DND-41 (cell line): ENCODE measurements around the gene ZNRD2.

Experiments used
- EZH2 ChIP-seq: IDR thresholded peaks from 3 replicates; pipeline ENCODE4 v1.6.1; 2012; ENCODE audit warnings: borderline replicate concordance, low read depth, mild to moderate bottlenecking, moderate library complexity, low read length, inconsistent platforms; ENCODE audit not compliant: severe bottlenecking
- TF ChIP-seq, protein P1 (sequence below): IDR thresholded peaks from 2 replicates; pipeline ENCODE4 v1.5.1; 2012; ENCODE audit warnings: borderline replicate concordance, low read length, moderate library complexity, mild to moderate bottlenecking; ENCODE audit not compliant: poor library complexity, severe bottlenecking; ENCODE audit errors: extremely low read depth

DNA sequence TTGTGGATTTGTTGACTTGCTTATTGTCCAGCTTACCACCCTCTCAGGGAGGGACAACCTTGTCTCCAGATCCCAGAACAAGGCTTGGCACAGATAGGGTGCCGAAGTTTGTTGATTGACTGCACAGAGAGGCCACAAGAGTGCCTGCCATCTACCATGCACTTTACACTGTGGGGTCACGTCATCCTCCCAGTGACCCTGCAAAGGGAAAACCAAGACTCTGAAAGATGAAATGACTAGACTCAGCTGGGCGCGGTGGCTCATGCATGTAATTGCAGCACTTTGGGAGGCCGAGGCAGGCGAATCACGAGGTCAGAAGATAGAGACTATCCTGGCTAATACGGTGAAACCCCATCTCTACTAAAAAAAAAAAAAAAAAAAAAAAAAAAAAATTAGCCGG lies 7.5 kb upstream of the ZNRD2 start:
- TF ChIP-seq, protein P1, sequence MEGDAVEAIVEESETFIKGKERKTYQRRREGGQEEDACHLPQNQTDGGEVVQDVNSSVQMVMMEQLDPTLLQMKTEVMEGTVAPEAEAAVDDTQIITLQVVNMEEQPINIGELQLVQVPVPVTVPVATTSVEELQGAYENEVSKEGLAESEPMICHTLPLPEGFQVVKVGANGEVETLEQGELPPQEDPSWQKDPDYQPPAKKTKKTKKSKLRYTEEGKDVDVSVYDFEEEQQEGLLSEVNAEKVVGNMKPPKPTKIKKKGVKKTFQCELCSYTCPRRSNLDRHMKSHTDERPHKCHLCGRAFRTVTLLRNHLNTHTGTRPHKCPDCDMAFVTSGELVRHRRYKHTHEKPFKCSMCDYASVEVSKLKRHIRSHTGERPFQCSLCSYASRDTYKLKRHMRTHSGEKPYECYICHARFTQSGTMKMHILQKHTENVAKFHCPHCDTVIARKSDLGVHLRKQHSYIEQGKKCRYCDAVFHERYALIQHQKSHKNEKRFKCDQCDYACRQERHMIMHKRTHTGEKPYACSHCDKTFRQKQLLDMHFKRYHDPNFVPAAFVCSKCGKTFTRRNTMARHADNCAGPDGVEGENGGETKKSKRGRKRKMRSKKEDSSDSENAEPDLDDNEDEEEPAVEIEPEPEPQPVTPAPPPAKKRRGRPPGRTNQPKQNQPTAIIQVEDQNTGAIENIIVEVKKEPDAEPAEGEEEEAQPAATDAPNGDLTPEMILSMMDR = no peak
- no peak for TF ChIP-seq EZH2
